ENCODE results near the gene RUNDC1.

Gene RUNDC1

GRCh38 chr17:43016216-43016615, 35.9 kb downstream of the RUNDC1 start:
- TF ChIP-seq, protein P1, sequence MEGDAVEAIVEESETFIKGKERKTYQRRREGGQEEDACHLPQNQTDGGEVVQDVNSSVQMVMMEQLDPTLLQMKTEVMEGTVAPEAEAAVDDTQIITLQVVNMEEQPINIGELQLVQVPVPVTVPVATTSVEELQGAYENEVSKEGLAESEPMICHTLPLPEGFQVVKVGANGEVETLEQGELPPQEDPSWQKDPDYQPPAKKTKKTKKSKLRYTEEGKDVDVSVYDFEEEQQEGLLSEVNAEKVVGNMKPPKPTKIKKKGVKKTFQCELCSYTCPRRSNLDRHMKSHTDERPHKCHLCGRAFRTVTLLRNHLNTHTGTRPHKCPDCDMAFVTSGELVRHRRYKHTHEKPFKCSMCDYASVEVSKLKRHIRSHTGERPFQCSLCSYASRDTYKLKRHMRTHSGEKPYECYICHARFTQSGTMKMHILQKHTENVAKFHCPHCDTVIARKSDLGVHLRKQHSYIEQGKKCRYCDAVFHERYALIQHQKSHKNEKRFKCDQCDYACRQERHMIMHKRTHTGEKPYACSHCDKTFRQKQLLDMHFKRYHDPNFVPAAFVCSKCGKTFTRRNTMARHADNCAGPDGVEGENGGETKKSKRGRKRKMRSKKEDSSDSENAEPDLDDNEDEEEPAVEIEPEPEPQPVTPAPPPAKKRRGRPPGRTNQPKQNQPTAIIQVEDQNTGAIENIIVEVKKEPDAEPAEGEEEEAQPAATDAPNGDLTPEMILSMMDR (IDR thresholded peaks at IDR 0.05), result no peak
- no peak for TF ChIP-seq ZFX (IDR thresholded peaks at IDR 0.05; ENCODE audit: borderline replicate concordance)
- H3K27ac ChIP-seq, result no peak overlapping the region

DNA sequence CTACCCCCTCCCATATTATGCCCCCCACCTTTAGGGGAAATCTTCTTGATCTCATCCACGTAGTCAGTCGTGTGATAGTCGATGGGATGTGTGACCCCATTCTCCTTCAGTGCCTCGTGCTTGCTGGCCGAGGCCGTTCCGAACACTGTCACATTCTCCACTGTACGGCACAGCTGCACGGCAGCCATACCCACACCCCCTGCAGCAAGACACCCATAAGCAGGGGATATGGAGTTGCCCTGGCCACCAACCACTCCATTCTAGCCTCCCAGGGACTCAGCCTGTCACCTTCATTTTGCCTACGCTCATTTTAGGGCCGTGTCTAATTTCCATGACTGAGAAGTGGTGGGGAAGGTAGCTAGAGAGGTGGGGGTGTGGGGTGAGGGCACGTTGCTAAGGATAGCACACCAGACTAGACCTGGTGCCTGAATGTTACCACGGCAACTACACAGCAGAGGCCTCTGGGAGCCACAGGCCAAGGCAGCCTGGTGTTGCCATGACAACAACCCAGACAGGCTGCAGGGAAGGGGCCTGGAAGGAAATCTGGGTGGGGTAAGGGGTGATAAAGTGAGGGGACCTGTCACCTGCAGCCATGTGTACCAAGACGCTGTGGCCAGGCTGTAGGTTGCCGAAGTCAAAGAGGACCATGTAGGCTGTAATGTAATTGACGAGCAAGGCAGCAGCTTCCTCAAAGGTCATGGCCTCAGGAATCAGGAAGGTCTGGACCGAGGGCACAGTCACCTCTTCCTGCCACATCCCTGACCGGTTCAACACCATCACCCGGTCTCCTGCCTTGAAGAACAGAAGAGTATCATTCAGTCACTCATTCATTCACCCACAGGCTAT, 37.9 kb downstream of the RUNDC1 start:
- no peak for TF ChIP-seq ZFX (IDR thresholded peaks at IDR 0.05; ENCODE audit: borderline replicate concordance)
- TF ChIP-seq, protein P1 (IDR thresholded peaks at IDR 0.05), result no peak
- no peak overlapping the region for H3K27ac ChIP-seq

- TF ChIP-seq, protein P1 (IDR thresholded peaks at IDR 0.05), result no peak
- H3K27ac ChIP-seq, result no peak overlapping the region
Measured at GRCh38 chr17:43018932-43019331, 38.6 kb downstream of the RUNDC1 start.

DNA sequence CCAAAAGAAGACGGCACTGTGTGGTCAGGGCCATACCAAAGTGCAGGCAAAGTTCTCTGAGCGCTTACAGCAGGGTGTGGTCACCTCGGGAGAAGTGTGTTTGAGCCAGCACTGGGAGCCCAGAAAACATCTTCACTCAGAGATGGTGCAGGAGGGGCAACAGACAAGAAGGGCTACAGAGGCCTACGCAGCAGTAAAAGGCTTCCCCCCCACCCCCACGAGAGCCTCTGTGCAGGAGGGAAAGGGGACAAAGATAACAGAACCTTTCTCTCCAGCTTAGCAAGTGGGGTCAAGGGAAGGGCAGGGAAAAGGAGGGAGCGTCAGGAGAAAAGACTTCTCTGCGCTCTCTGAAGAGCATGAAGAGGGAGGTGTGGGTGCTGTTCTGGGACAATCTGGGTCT, 39.1 kb downstream of the RUNDC1 start:
- TF ChIP-seq, protein P1 (IDR thresholded peaks at IDR 0.05), result no peak
- no peak for TF ChIP-seq ZFX (IDR thresholded peaks at IDR 0.05; ENCODE audit: borderline replicate concordance)
- H3K27ac ChIP-seq, result no peak overlapping the region

GRCh38 chr17:43020030-43020621, 39.8 kb downstream of the RUNDC1 start:
- peak overlapping the region; percentile 8; the same call in 1 of the 2 replicates for H3K27ac ChIP-seq
- TF ChIP-seq, protein P1 (IDR thresholded peaks at IDR 0.05), result no peak
- TF ChIP-seq ZFX (IDR thresholded peaks at IDR 0.05; ENCODE audit: borderline replicate concordance), result no peak

- peak overlapping the region; percentile 64 for H3K27ac ChIP-seq
- no peak for TF ChIP-seq ZFX (IDR thresholded peaks at IDR 0.05; ENCODE audit: borderline replicate concordance)
- TF ChIP-seq, protein P1 (IDR thresholded peaks at IDR 0.05), result no peak
Measured at GRCh38 chr17:43020789-43021740, 40.7 kb downstream of the RUNDC1 start.

Measured in 22Rv1 (cell line).